Melanocyte of skin (primary cell): ENCODE measurements around the gene CLUH. TPM values are rescaled to one million over a fixed set of nuclear protein-coding genes. Genes with fewer than 3 reads are reported as not detected.

Experiments
- small RNA-seq, 2 donors: library from RNA; depleted of rRNA; stranded (forward); fragments of <200 nt; gene quantifications; one replicate each; pipeline ENCODE3, GENCODE V24; 2012
- total RNA-seq, 2 donors: library from RNA; depleted of rRNA; stranded (reverse); fragments of >200 nt; gene quantifications; 2 replicates each; pipeline ENCODE4 v1.2.3, GENCODE V29; 2012

Gene CLUH, protein sequence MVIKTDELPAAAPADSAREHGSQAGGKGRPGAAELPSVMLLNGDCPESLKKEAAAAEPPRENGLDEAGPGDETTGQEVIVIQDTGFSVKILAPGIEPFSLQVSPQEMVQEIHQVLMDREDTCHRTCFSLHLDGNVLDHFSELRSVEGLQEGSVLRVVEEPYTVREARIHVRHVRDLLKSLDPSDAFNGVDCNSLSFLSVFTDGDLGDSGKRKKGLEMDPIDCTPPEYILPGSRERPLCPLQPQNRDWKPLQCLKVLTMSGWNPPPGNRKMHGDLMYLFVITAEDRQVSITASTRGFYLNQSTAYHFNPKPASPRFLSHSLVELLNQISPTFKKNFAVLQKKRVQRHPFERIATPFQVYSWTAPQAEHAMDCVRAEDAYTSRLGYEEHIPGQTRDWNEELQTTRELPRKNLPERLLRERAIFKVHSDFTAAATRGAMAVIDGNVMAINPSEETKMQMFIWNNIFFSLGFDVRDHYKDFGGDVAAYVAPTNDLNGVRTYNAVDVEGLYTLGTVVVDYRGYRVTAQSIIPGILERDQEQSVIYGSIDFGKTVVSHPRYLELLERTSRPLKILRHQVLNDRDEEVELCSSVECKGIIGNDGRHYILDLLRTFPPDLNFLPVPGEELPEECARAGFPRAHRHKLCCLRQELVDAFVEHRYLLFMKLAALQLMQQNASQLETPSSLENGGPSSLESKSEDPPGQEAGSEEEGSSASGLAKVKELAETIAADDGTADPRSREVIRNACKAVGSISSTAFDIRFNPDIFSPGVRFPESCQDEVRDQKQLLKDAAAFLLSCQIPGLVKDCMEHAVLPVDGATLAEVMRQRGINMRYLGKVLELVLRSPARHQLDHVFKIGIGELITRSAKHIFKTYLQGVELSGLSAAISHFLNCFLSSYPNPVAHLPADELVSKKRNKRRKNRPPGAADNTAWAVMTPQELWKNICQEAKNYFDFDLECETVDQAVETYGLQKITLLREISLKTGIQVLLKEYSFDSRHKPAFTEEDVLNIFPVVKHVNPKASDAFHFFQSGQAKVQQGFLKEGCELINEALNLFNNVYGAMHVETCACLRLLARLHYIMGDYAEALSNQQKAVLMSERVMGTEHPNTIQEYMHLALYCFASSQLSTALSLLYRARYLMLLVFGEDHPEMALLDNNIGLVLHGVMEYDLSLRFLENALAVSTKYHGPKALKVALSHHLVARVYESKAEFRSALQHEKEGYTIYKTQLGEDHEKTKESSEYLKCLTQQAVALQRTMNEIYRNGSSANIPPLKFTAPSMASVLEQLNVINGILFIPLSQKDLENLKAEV (N-terminal part only)
- 100 to 1,000 TPM in 1 of 2 donors, 10 to 100 TPM in 1; 61.9 to 111 TPM for total RNA-seq

GRCh38 chr17:2711608-2712299 lies at the start of gene CLUH:
Gene CLUH (minus strand): TSS chr17:2711764. CDS start chr17:2711661, 103 bp downstream.

GRCh38 chr17:2749058-2749783 lies 37.7 kb upstream of the CLUH start, which contains the start of gene CCDC92B:
Gene CCDC92B (minus strand): TSS chr17:2749652. CDS start chr17:2735145, 14,507 bp downstream.

Small RNA genes lying within 50 kb of the gene (small RNA-seq; reads per million reads assigned to genes)
- gene MIR1253 (0 reads per million in 2 donors), gene MIR6776 (0.17 to 0.52 reads per million in 2 donors), gene RN7SL608P (0 to 0.06 reads per million in 2 donors), gene hsa-mir-1253 (0 reads per million in 2 donors)

Other genes starting within 250 kb of the CLUH start
- gene METTL16, start 199.9 kb downstream of the CLUH start, total RNA-seq, result 10 to 100 TPM; 14.5 to 20.0 TPM
- gene PAFAH1B1, start 118.1 kb downstream of the CLUH start, total RNA-seq, result 100 to 1,000 TPM in 1 of 2 donors, 10 to 100 TPM in 1; 92.9 to 106 TPM
- not detected for gene CCDC92B, start 37.9 kb upstream of the CLUH start, total RNA-seq
- gene RAP1GAP2, start 84.7 kb upstream of the CLUH start, total RNA-seq, result 1 to 10 TPM in 1 of 2 donors, under 1 TPM in 1; under 0.01 to 1.0 TPM